HEK293 (cell line): ENCODE measurements around the gene CHRD.

Experiments used
- AEBP2 ChIP-seq: fragments of 450-650 bp; formaldehyde crosslinking; IDR thresholded peaks from 2 replicates; pipeline ENCODE4 v1.5.1; 2016; ENCODE audit warnings: missing biosample characterization, missing genetic modification characterization, borderline replicate concordance
- EGR2 ChIP-seq: fragments of 450-650 bp; formaldehyde crosslinking; IDR thresholded peaks from 2 replicates; pipeline ENCODE4 v1.5.1; 2016; ENCODE audit warnings: low read depth, missing biosample characterization, missing genetic modification characterization
- GLIS2 ChIP-seq: fragments of 450-650 bp; formaldehyde crosslinking; IDR thresholded peaks from 2 replicates; pipeline ENCODE4 v1.5.1; 2016; ENCODE audit warnings: missing biosample characterization, missing genetic modification characterization
- KLF17 ChIP-seq: fragments of 450-650 bp; formaldehyde crosslinking; IDR thresholded peaks from 2 replicates; pipeline ENCODE4 v1.5.1; 2016; ENCODE audit warnings: missing biosample characterization, missing genetic modification characterization
- KLF9 ChIP-seq: fragments of 450-650 bp; formaldehyde crosslinking; IDR thresholded peaks from 2 replicates; pipeline ENCODE4 v1.5.1; 2016; ENCODE audit warnings: missing biosample characterization, missing genetic modification characterization, low read depth
- PATZ1 ChIP-seq: fragments of 450-650 bp; formaldehyde crosslinking; IDR thresholded peaks from 2 replicates; pipeline ENCODE4 v1.5.1; 2016; ENCODE audit warnings: missing biosample characterization, missing genetic modification characterization
- PRDM10 ChIP-seq: fragments of 450-650 bp; formaldehyde crosslinking; IDR thresholded peaks from 2 replicates; pipeline ENCODE4 v1.5.1; 2016; ENCODE audit warnings: missing biosample characterization, missing genetic modification characterization
- SCRT2 ChIP-seq: fragments of 450-650 bp; formaldehyde crosslinking; IDR thresholded peaks from 2 replicates; pipeline ENCODE4 v1.5.1; 2016; ENCODE audit warnings: missing biosample characterization, missing genetic modification characterization
- SP7 ChIP-seq: fragments of 450-650 bp; formaldehyde crosslinking; IDR thresholded peaks from 2 replicates; pipeline ENCODE4 v1.5.1; 2016; ENCODE audit warnings: missing biosample characterization, missing genetic modification characterization
- ZBTB10 ChIP-seq: fragments of 450-650 bp; formaldehyde crosslinking; IDR thresholded peaks from 2 replicates; pipeline ENCODE4 v1.5.1; 2016; ENCODE audit warnings: missing biosample characterization, missing genetic modification characterization
- ZBTB20 ChIP-seq: fragments of 450-650 bp; formaldehyde crosslinking; IDR thresholded peaks from 2 replicates; pipeline ENCODE4 v1.5.1; 2016; ENCODE audit warnings: missing biosample characterization, missing genetic modification characterization
- ZBTB21 ChIP-seq: fragments of 450-650 bp; formaldehyde crosslinking; IDR thresholded peaks from 2 replicates; pipeline ENCODE4 v1.5.1; 2017; ENCODE audit warnings: missing biosample characterization, missing genetic modification characterization
- ZBTB26 ChIP-seq: fragments of 450-650 bp; formaldehyde crosslinking; optimal IDR thresholded peaks from 2 replicates; pipeline ENCODE3; 2016; ENCODE audit warnings: missing biosample characterization, mild to moderate bottlenecking, missing genetic modification characterization
- ZBTB8A ChIP-seq: fragments of 450-650 bp; formaldehyde crosslinking; IDR thresholded peaks from 2 replicates; pipeline ENCODE4 v1.5.1; 2016; ENCODE audit warnings: missing biosample characterization, missing genetic modification characterization
- ZEB2 ChIP-seq: fragments of 450-650 bp; formaldehyde crosslinking; IDR thresholded peaks from 2 replicates; pipeline ENCODE4 v1.5.1; 2016; ENCODE audit warnings: missing biosample characterization, missing genetic modification characterization
- ZNF324 ChIP-seq: fragments of 450-650 bp; formaldehyde crosslinking; IDR thresholded peaks from 2 replicates; pipeline ENCODE4 v1.5.1; 2016; ENCODE audit warnings: missing biosample characterization, missing genetic modification characterization
- ZNF341 ChIP-seq: fragments of 450-650 bp; formaldehyde crosslinking; IDR thresholded peaks from 2 replicates; pipeline ENCODE4; 2016; ENCODE audit warnings: low read depth, missing biosample characterization, missing genetic modification characterization
- ZNF398 ChIP-seq: fragments of 450-650 bp; formaldehyde crosslinking; IDR thresholded peaks from 2 replicates; pipeline ENCODE4 v1.5.1; 2017; ENCODE audit warnings: missing biosample characterization, missing genetic modification characterization
- ZNF600 ChIP-seq: fragments of 450-650 bp; formaldehyde crosslinking; IDR thresholded peaks from 2 replicates; pipeline ENCODE4 v1.5.1; 2016; ENCODE audit warnings: missing biosample characterization, missing genetic modification characterization
- ZNF610 ChIP-seq: fragments of 450-650 bp; formaldehyde crosslinking; IDR thresholded peaks from 2 replicates; pipeline ENCODE4 v1.5.1; 2016; ENCODE audit warnings: missing biosample characterization, missing genetic modification characterization, borderline replicate concordance
- ZNF621 ChIP-seq: fragments of 450-650 bp; formaldehyde crosslinking; IDR thresholded peaks from 2 replicates; pipeline ENCODE4 v1.5.1; 2017; ENCODE audit warnings: missing biosample characterization, missing genetic modification characterization
- ZNF670 ChIP-seq: fragments of 450-650 bp; formaldehyde crosslinking; IDR thresholded peaks from 2 replicates; pipeline ENCODE4 v1.5.1; 2016; ENCODE audit warnings: missing biosample characterization, missing genetic modification characterization, low read depth

Gene CHRD

GRCh38 chr3:184335661-184336546, 44.0 kb upstream of the CHRD start (continued):
- TF ChIP-seq ZBTB26 (tag by site-specific recombination) (peak; percentile 94), ZBTB8A (tag by site-specific recombination) (peak; percentile 64; the same call in 1 of the 2 replicates), PRDM10 (peak; percentile 44; the same call in 1 of the 2 replicates), ZNF600 (tag by site-specific recombination) (peak; percentile 81; the same call in 1 of the 2 replicates), ZBTB10 (0 out of 2 replicates have a peak, but pooled peaks have one; percentile 38), ZEB2 (tag by site-specific recombination) (peak; percentile 76; the same call in 1 of the 2 replicates), ZNF341 (tag by site-specific recombination) (peak; percentile 70), AEBP2 (tag by site-specific recombination) (no peak), KLF17 (peak; percentile 77), ZNF610 (tag by site-specific recombination) (peak; percentile 79; the same call in 1 of the 2 replicates), GLIS2 (tag by site-specific recombination) (peak; percentile 72; the same call in 1 of the 2 replicates), PATZ1 (tag by site-specific recombination) (peak; percentile 93), ZNF324 (0 out of 2 replicates have a peak, but pooled peaks have one; percentile 44), ZNF621 (tag by site-specific recombination) (no peak), SP7 (tag by site-specific recombination) (peak; percentile 58), KLF9 (tag by site-specific recombination) (peak; percentile 99), SCRT2 (tag by site-specific recombination) (peak; percentile 38), ZNF670 (tag by site-specific recombination) (no peak), ZBTB20 (tag by site-specific recombination) (peak; percentile 34; the same call in 1 of the 2 replicates), EGR2 (peak; percentile 77), ZBTB21 (tag by site-specific recombination) (peak; percentile 98), ZNF398 (tag by site-specific recombination) (peak; percentile 97)
